ENCODE data around the gene H6PD.

H6PD gene

GRCh38 chr1:9243066-9243739, 8.6 kb downstream of the H6PD start:
- DNase-seq, result no peak

DNA sequence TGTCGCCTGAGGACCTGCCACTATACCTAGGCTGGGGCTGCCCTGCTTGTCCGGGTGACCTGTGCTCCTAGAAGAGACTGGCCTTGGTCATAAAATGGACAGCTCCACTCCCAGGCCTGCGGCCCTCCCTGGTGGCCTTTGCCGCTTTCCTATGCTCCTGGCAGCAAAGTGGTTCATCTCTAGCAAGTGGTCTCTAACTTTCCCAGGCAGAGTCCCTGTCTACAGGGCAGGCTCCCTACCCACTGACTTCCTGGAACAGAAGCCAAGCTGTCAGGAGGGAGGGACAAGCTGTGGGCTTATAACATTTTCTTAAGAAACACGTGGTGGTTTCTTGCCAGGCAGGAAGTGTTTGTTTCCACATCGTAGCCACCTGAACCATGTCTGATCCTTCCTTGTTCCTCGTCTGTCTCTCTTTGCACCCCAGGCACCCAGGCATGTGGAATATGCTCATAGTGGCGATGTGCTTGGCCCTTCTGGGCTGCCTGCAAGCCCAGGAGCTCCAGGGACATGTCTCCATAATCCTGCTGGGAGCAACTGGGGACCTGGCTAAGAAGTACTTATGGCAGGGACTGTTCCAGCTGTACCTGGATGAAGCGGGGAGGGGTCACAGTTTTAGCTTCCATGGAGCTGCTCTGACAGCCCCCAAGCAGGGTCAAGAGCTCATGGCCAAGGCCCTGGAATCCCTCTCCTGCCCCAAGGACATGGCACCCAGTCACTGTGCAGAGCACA, 10.1 kb downstream of the H6PD start:
- no peak for DNase-seq

DNA sequence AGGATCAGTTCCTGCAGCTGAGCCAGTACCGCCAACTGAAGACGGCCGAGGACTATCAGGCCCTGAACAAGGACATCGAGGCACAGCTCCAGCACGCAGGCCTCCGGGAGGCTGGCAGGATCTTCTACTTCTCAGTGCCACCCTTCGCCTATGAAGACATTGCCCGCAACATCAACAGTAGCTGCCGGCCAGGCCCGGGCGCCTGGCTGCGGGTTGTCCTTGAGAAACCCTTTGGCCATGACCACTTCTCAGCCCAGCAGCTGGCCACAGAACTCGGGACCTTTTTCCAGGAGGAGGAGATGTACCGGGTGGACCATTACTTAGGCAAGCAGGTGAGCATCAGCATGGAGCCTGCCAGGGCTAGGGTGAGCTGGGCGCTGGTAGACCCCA, 10.7 kb downstream of the H6PD start:
- DNase-seq, result no peak

DNA sequence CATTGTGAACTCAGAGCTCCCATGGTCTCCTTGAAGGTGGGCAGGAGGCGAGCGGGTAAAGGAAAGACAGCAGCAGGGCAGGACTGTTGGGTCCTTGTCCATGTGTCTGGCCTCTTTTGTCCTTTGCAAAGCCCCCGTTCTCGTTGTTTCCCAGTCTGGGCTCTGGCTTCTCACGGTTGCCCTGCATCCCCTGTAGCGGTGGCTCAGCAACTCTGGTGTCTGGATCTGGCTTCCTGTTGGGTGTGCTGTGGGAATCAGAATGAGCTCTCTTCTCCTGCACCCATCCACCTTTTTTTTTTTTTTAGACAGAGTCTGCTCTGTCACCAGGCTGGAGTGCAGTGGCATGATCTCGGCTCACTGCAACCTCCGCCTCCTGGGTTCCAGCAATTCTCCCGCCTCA, 11.1 kb downstream of the H6PD start:
- DNase-seq, result no peak

- no peak for DNase-seq
These were observed 11.6 kb downstream of the H6PD start for GRCh38 chr1:9246215-9246614.

DNA sequence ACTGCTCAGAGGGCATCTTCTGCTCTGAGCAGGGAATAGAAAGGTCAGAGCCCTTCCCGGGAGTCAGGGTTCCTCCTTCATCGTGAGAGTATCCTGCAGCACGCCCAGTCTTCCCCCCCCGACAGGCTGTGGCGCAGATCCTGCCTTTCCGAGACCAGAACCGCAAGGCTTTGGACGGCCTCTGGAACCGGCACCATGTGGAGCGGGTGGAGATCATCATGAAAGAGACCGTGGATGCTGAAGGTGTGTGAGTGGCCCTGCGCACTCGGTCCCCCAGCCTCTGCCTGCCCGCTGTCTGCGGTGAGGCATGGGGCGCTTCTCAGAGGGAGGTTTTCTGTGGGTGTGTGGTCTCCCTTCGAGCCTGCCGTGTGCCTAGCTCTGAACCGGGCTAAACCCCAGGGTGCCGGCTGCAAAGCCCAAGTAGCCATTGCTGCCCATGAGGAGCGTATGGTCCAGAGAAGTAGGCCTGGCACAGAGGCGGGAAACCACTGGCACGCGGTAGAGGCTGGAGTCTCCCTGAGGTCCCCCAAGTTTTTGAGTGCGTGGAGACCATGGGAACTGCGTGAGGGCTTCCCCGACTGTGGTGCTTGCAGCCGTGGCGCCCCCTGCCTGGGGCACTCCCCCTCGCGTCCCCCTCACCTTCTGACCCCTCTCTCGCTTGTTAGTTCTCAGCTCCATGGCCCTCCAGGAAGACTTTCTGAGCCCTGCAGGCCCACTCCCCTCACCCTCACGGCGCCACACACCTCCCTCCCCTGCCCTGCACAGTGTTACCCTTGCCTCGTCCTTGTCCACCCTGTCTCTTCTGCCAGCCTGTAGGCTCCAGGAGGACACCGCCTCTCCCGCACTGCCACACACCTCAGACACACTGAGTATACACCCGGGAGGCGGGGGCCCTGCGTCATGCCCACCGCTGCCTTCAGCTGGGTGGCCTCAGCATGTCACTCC, 12.5 kb downstream of the H6PD start:
- no peak for DNase-seq

DNA sequence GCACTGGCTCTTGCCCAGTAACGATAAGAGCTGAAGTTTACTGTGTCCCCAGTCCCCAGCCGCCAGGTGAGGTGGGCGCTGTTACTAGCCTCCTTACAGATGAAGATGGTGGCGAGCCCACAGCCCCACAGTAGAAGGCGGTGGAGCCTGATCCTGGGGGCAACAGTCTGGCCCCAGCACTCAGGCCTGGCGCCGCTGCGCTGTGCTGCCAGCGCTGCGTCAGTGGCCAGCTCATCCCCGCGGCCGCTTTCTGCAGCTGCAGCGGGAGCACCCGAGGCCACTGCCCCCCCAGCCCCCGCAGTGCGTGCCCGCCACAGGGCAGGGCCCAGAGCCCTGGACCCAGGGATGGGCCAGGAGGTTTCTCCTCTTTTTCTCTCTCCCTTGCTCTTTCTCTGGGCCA, 13.3 kb downstream of the H6PD start:
- no peak for DNase-seq

- DNase-seq, result no peak
These were observed 14.0 kb downstream of the H6PD start for GRCh38 chr1:9248341-9249262.

GRCh38 chr1:9249263-9249533, 14.6 kb downstream of the H6PD start:
- no peak for DNase-seq

GRCh38 chr1:9249534-9250410, 15.2 kb downstream of the H6PD start:
- DNase-seq, result no peak

GRCh38 chr1:9250411-9251381, 16.1 kb downstream of the H6PD start:
- no peak for DNase-seq

DNA sequence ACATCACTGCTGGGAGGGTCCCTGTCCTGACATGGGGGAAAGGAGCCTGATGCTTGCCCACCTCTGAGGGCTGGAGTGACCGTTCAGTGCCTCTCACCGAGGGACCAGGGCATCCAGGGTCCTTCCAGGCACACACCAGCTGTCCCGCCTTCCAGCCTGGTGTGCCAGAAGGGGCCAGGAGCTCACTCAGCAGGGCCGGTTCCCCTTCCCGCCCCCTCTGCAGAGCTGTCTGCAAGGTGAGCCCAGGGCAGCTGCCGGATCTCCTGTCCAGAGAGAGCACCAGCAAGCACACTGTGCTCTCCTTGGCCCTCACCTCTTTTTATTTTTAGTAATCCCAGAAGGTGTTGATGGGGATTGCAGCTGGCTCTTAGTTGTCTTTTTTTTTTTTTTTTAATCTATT, 16.9 kb downstream of the H6PD start:
- no peak for DNase-seq

GRCh38 chr1:9253004-9253403, 18.4 kb downstream of the H6PD start:
- no peak for DNase-seq

- no peak for DNase-seq
These were observed 19.0 kb downstream of the H6PD start for GRCh38 chr1:9253453-9254105.

DNA sequence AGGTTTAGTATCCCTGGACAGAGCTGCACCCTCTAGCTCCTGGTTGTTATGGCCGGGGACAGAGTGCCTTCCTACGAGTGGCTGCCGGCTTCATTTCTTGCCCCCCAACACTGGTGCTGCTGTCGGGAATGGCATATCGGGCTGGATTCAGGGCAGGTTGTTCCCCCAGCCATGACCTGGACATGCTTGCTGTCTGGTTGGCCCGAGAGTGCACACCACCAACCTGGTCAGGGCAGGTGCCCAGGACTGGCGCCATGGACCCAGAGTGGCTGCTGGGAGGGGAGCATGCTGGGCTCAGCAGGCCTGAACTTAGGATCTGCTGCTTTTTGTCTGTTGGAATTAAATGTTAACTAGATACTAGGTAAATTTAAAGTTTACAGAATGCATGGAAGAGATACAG, 21.8 kb downstream of the H6PD start:
- no peak for DNase-seq

DNA sequence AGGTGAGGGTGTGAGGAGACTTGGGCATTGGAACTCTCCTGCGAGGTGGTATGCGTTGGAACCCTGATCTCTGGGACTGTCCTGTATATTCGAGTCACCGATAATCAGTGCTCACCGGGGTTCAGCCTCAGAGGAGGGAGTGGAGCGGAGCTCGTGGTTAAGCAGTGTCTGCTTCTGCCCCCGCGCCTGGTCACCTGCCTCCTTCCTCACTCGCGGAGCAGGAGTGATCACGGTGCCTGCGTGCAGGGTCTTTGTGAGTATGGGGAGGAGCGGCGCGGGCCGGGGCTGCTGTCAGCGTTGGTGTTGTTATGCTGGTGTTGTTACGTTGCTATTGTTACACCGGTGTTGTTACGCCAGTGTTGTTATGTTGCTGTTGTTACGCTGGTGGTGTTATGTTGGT, 23.3 kb downstream of the H6PD start:
- no peak for DNase-seq

- DNase-seq, result no peak
These were observed 24.1 kb downstream of the H6PD start for GRCh38 chr1:9258629-9259028.

GRCh38 chr1:9260059-9260766, 25.6 kb downstream of the H6PD start:
- no peak for DNase-seq

DNA sequence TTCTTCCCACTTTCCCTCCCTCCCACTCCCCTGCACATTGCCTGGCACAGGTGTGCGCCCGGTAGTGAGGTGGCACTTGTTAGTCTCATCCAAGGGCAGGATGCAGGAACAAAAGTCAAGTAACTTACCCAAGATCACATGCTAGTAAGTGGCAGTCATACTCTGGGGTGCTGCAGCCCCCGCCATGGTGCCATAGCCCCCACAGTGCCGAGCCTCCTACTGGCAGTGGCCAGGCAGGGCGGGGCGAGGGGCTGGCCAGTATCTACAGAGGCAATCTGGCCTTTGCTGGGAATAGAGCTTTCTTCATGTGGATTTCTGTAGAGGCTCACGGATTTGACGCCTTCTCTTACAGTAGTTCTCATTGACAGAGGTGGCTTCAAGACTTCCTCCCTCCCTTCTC, 26.9 kb downstream of the H6PD start:
- DNase-seq, result no peak

Data from activated CD8-positive, alpha-beta memory T cell treated with anti-CD3 and anti-CD28 coated beads, Interleukin-2, amount 50 U/mL, for 4 hours (primary cell).